ENCODE data around the gene LACTB. TPM values are rescaled to one million over a fixed set of nuclear protein-coding genes. Genes with fewer than 3 reads are reported as not detected.

The LACTB gene
- total and polyA plus RNA-seq, 4 donors, result 13.2 to 25.3 (median 19.1) TPM

DNA sequence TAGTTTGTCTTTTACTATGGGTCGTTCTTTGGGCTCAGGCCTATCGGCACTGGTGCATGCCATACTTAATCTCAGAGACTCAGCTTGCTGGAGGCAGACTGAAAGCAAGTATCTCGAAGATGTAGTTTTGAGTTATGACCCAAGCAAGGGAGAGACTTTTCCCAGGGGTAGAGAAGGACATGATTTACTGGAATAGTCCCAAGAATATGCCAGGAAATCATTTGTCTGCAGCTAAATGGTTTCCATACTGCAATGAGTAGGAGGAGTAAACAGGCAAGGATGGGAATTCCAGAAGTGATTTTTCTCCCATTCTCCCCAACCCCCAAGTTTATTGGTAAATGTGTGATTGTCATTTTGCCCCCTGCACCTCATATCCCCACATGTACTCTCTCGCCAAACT, 35.4 kb upstream of the LACTB start:
- H3K27ac ChIP-seq (ENCODE audit: low read depth in 1 of 2, low read length in 2 of 2), result no peak overlapping the region
- no peak overlapping the region for H3K4me3 ChIP-seq (ENCODE audit: low read depth in 1 of 3, low read length in 3 of 3)
- no peaks in the 10 kb centered on the region for H3K27me3 ChIP-seq (ENCODE audit: control insufficient read depth in 4 of 4, insufficient read depth in 4 of 4, low read length in 3 of 4)
- H3K4me1 ChIP-seq (ENCODE audit: control insufficient read depth in 4 of 4, insufficient read depth in 4 of 4, low read length in 3 of 4), result no peaks in the 10 kb centered on the region
- H3K9me3 ChIP-seq (ENCODE audit: control insufficient read depth in 4 of 4, low read length in 3 of 4), result no peaks in the 10 kb centered on the region
- no peak for TF ChIP-seq RXRA (IDR thresholded peaks at IDR 0.05)
- no peak for TF ChIP-seq MAX (IDR thresholded peaks at IDR 0.05)
- TF ChIP-seq GABPA (IDR thresholded peaks at IDR 0.05 in 1 of 2, conservative IDR thresholded peaks at IDR 0.05 in 1 of 2), result no peak
- TF ChIP-seq FOXA2 (IDR thresholded peaks at IDR 0.05), result no peak
- TF ChIP-seq RAD21 (IDR thresholded peaks at IDR 0.05), result no peak
- TF ChIP-seq, protein P1, sequence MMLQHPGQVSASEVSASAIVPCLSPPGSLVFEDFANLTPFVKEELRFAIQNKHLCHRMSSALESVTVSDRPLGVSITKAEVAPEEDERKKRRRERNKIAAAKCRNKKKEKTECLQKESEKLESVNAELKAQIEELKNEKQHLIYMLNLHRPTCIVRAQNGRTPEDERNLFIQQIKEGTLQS (IDR thresholded peaks at IDR 0.05), result no peak
- TF ChIP-seq CTCF (IDR thresholded peaks at IDR 0.05; ENCODE audit: low read depth, low read length, missing input control), result no peak
- TF ChIP-seq YY1 (IDR thresholded peaks at IDR 0.05), result no peak
- TF ChIP-seq SP1 (IDR thresholded peaks at IDR 0.05), result no peak
- no peak for TF ChIP-seq FOXA1 (IDR thresholded peaks at IDR 0.05)
- TF ChIP-seq TAF1 (conservative IDR thresholded peaks at IDR 0.05), result no peak
- TF ChIP-seq, protein P2, sequence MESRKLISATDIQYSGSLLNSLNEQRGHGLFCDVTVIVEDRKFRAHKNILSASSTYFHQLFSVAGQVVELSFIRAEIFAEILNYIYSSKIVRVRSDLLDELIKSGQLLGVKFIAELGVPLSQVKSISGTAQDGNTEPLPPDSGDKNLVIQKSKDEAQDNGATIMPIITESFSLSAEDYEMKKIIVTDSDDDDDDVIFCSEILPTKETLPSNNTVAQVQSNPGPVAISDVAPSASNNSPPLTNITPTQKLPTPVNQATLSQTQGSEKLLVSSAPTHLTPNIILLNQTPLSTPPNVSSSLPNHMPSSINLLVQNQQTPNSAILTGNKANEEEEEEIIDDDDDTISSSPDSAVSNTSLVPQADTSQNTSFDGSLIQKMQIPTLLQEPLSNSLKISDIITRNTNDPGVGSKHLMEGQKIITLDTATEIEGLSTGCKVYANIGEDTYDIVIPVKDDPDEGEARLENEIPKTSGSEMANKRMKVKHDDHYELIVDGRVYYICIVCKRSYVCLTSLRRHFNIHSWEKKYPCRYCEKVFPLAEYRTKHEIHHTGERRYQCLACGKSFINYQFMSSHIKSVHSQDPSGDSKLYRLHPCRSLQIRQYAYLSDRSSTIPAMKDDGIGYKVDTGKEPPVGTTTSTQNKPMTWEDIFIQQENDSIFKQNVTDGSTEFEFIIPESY (IDR thresholded peaks at IDR 0.05), result no peak
- TF ChIP-seq NR2F2 (IDR thresholded peaks at IDR 0.05), result no peak
- TF ChIP-seq JUND (IDR thresholded peaks at IDR 0.05), result no peak
- TF ChIP-seq REST (IDR thresholded peaks at IDR 0.05), result no peak
- H3K9ac ChIP-seq (ENCODE audit: low read depth in 1 of 2, low read length in 2 of 2), result no peak overlapping the region
- no peak for DNase-seq (ENCODE audit: low spot score)
- no peaks in the 10 kb centered on the region for H3K36me3 ChIP-seq (ENCODE audit: control insufficient read depth in 4 of 4, insufficient read depth in 3 of 4, low read depth in 1 of 4, low read length in 3 of 4)
- 88% methylated on average over 4 of the region's 4 CpGs for WGBS

GRCh38 chr15:63086947-63087346, 34.7 kb upstream of the LACTB start:
- Histone ChIP-seq H3K4me3 (ENCODE audit: low read depth in 1 of 3, low read length in 3 of 3) (no peak overlapping the region), H3K36me3 (ENCODE audit: control insufficient read depth in 4 of 4, insufficient read depth in 3 of 4, low read depth in 1 of 4, low read length in 3 of 4) (no peaks in the 10 kb centered on the region), H3K9ac (ENCODE audit: low read depth in 1 of 2, low read length in 2 of 2) (no peak overlapping the region), H3K27ac (ENCODE audit: low read depth in 1 of 2, low read length in 2 of 2) (no peak overlapping the region), H3K9me3 (ENCODE audit: control insufficient read depth in 4 of 4, low read length in 3 of 4) (no peaks in the 10 kb centered on the region), H3K27me3 (ENCODE audit: control insufficient read depth in 4 of 4, insufficient read depth in 4 of 4, low read length in 3 of 4) (no peaks in the 10 kb centered on the region), H3K4me1 (ENCODE audit: control insufficient read depth in 4 of 4, insufficient read depth in 4 of 4, low read length in 3 of 4) (no peaks in the 10 kb centered on the region)
- no peak for DNase-seq (ENCODE audit: low spot score)
- no peak for TF ChIP-seq JUND (IDR thresholded peaks at IDR 0.05)
- no peak for TF ChIP-seq EGR1 (IDR thresholded peaks at IDR 0.05; ENCODE audit: low read depth in 2 of 2)
- no peak for TF ChIP-seq FOXA1 (IDR thresholded peaks at IDR 0.05)
- no peak for TF ChIP-seq HNF4A (conservative IDR thresholded peaks at IDR 0.05)
- TF ChIP-seq, protein P1 (IDR thresholded peaks at IDR 0.05), result no peak
- whole genome bisulfite sequencing, result 80% methylated on average over 5 of the region's 5 CpGs
